Measurements from ENCODE around the gene CIDEA.

CIDEA gene

DNA sequence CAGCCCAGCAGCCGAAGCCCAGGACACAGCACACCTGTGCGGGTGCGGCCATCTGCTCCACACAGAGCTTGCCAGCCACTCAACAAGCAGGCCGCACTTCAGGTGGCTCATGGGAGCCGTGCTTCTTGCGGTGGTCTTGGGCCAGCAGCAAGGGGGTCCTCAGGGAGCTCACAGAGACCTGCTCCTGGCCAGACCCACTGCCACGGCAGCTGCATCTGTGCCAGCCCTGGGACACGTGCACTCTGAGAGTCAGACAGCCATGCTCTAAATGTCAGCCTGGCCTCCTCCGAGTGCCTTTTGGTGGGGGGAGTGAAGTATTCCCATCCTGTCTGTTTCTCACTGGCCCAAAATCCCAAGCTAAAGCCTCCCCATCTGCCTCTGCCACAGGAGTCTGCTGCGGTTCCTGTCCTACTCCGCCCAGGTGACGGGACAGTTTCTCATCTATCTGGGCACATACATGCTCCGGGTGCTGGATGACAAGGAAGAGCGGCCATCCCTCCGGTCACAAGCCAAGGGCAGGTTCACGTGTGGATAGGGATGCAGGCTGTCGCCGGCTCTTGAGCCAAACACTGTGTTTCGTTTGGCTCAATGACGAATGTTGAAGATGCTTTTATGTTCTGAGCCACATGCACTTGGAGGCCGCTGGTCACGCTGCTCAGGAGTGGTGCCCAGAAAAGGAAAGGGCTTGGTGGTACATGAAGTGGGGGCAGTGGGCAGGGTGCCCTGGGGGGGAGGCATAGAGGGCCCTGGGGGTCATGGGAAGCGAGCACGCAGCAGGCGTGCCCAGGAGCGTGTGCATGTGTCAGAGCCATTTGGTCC lies 22.8 kb downstream of the CIDEA start:
- no peak for DNase-seq

- no peak for DNase-seq
Measured at GRCh38 chr18:12278215-12278671, 24.1 kb downstream of the CIDEA start.

- no peak for DNase-seq
Measured at GRCh38 chr18:12278741-12279682, 24.9 kb downstream of the CIDEA start.

GRCh38 chr18:12279781-12280531 lies 25.8 kb downstream of the CIDEA start:
- DNase-seq: no peak

DNA sequence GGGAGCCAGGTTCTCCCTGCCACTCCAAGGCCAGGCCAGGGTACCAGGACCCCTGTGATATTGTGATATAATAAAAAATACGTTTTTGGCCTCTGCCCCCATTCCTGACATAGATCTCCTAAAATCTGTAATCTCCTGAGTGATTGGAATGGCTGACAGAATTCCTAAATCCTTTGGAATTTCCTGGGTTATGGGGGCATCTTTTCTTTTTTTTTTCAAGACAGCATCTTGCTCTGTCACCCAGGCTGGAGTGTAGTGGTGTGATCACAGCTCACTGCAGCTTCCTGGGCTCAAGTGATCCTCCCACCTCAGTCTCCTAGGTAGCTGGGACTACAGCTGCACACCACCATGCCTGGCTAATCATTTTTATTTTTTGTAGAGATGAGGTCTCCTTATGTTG lies 27.7 kb downstream of the CIDEA start:
- no peak for DNase-seq

GRCh38 chr18:12282442-12283039 lies 28.4 kb downstream of the CIDEA start:
- no peak for DNase-seq

DNA sequence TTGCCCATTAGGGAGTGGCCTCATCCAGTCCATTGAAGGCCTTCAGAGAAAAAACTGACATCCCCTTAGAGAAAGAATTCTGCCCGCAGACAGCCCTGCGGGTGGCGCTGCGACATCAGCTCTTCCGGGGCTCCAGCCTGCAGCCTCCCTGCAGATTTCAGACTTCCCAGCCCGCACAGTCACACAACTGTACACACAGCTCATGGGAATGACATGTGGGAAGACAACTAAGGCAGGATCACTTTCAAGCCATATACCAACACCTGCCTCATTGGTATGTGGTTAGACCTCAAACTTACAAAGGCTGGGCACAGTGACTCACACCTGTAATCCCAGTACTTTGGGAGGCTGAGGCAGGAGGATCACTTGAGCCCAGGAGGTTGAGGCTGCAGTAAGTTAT lies 29.1 kb downstream of the CIDEA start:
- DNase-seq: no peak

DNA sequence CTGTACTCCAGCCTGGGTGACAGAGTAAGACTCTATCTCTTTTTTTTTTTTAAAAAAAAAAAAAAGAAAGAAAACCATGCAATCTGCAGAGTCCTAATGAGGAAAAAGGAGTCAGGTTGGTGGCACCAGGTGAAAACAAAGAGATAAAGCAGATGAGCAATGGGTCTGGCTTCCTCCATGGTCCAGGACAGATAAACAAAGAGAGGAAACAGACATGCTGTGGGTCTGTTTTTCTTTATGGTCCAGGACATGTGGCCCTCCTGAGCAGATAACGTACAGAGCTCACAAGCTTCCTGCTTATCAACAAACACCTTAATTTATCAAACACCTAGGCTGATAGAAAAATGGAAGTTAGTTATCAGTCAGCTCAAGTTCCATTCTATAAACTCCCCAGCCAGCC lies 29.5 kb downstream of the CIDEA start:
- no peak for DNase-seq

DNA sequence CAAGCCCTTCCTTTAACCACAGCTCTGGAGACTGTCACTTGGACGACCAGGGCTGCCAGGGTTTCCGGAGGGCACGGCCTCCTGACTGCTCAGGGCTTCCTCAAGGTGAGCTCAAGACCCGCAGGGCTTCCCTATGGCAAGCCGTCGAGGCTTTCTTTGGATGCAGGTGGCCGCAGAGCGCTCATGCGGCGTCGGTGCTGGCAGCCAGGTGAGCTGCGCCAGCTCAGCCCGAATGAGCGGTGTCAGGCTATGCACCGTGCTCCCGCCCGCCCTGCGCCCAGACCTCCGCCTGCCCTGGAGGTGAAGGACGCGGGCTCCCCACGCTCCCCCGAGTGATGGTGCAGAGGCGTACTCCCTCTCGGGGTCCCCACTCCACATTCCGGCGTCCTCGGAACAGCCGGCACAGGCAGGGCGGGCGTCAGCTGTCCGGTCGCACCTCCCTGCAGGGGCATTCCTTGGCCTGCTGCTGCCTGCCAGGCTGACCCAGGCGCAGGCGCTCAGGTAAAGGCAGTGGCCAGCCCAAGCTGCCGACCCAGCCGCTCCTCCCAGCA lies 33.0 kb downstream of the CIDEA start:
- no peak for DNase-seq

GRCh38 chr18:12287684-12288402 lies 33.7 kb downstream of the CIDEA start:
- no peak for DNase-seq

- DNase-seq: no peak
Measured at GRCh38 chr18:12288403-12288755, 34.2 kb downstream of the CIDEA start.

DNA sequence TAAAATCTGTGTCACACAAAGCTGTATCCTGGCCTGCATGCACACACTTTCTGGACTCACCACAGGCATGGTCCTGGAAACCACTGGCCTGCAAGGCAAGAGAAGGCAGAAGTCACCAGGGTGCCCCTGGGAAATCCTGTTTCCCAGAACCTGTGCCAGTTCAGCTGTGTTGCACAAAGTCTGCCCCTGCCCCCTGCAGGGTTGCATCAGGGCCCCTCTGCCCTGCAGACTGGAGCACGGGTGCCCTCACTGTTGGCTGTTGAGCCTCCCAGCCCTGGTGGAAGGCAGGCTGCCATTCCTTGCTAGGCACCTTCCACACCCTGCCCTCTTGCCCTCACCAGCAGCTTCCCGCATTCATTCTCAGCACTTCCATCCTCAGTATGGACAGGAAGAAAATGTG lies 35.9 kb downstream of the CIDEA start:
- DNase-seq: no peak

DNA sequence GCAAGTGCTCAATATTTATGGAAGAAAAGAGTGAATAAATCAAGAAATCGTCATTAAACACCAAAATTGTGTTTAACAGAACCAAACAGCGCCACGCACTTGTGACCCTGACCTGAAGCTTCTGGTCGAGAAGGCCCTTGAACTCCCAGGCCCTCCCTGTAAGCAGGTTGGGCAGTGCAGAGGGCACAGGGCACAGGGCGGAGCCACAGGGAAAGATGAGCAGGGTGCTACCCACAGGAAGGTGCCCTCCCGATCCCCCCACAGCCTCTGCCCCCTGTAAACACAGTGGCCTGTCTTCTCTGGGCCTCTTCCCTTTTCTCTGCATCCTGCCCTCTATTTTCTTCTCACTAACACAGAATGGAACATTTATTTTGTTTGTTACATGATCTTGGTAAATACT lies 37.0 kb downstream of the CIDEA start:
- no peak for DNase-seq

DNA sequence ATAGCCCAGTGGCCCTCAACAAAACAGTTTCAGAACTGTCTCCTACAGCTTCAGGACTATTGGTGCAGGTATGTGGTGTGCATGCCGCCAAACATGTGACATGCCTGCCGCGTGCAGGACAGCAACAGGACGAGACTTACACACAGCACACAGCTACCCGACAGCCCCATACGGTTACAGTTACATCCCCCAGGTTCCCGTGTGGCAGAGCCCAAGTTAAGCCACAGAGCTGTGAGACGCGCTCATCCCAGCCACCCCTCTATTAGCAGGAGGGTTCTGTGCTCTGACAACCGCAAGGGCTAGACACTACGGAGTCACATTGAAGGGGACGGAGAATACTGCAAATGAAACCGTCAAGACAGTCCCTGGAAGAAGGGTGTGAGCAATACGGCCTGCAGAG lies 37.5 kb downstream of the CIDEA start:
- DNase-seq: no peak

- DNase-seq: no peak
Measured at GRCh38 chr18:12293831-12294230, 39.7 kb downstream of the CIDEA start.

DNA sequence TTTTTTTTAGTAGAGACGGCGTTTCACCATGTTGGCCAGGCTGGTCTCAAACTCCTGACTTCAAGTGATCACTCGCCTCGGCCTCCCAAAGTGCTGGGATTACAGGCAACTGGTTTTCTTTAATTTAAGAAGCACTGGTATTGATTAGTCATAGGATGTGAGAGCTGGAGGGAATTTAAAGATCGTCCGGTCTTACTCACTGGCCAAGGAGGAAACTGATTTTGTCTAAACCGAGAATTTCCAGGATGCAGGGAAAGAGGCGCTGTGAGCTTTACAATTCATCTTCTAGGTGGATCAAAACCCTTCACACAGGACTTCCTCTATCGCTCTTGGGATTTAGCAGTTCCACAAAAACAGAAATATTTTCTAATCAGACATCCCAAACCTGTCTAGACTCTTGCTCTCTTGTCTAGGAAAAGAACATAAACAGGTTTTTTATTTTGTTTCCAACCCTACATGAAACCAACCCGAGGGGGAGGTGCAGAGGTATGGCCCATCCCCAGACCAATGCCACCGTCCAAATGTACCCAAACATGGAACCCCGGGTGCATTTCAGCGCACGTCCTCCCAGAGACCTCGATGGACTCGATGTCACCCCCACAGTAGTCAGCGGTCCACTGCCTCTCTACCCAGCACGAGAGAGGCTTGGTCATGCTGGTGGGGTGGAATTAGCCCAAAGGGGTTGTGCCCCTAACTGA lies 41.4 kb downstream of the CIDEA start:
- DNase-seq: no peak

DNA sequence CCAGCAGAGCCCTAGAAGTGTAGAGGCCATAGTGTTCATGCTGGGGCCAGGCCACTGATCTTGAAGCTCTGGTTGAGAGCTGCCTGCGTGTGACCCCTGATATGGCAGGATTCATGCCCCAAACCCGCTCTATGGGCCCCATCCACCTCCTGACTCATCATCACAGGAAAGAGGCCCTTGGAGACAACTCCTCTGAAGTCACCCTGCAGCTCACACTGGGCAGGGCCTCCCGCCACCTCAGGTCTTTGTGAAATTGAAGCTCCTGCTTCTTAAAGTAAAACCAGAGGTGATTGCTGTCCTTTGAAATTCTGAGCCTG lies 41.9 kb downstream of the CIDEA start:
- DNase-seq: no peak

DNA sequence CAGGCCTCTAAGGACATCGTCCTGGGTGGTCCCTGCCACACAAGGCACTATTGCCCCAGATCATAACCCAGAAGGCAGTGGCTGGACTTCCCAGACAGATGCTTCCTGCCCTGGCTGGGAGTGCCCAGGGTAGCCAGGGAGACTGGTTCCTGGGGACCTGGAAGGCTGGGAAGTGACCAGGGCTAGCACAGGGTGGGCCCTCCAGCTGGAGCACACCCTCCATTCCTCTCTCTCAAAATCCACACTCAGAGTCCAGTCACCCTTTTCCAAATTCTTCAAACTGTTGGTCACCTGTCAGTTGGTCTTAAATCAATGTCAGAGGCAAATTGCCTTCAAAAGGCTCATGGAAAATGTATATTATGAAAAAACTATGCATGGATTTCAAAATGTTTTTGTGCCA lies 42.3 kb downstream of the CIDEA start:
- DNase-seq: no peak

DNA sequence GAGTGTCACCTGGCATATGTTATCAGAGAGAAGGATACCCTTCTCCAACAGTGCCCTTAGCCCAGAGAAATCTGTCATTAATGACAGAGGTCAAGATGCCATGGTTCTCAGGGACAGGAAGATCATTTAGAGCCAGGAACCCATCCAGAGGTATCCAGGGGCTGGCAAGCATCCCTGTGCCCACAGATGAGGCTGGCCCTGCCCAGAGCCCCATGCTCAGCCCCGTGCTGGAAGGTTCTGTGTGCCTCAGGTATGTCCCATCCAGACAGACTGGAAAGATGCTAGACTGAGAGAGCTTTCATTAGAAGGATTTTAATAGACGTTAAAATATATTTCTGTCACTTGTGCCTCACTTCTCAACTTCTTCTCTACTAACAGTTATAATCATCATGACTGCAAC lies 45.7 kb downstream of the CIDEA start:
- DNase-seq: no peak

- no peak for DNase-seq
Measured at GRCh38 chr18:12301263-12302005, 47.3 kb downstream of the CIDEA start.
